GM18502 (cell line): ENCODE data around the gene HS3ST4.

ENCODE experiments used
- ATAC-seq: cut with Tn5 transposase; IDR thresholded peaks from one replicate; pipeline ENCODE4 v1.9.1; 2021; ENCODE audit warnings: mild to moderate bottlenecking; ENCODE audit not compliant: unreplicated experiment, poor library complexity

The HS3ST4 gene

GRCh38 chr16:25691519-25692091 is at the start of gene HS3ST4:
TSS of gene HS3ST4 (plus strand) at chr16:25691959.
- no peak for ATAC-seq

- ATAC-seq = no peak
Observed at GRCh38 chr16:25643633-25644032, 48.1 kb upstream of the HS3ST4 start.

GRCh38 chr16:25656639-25657038 is 35.1 kb upstream of the HS3ST4 start:
- ATAC-seq = no peak

GRCh38 chr16:25676820-25677219 is 14.9 kb upstream of the HS3ST4 start:
- ATAC-seq = no peak

- no peak for ATAC-seq
Observed at GRCh38 chr16:25679511-25679910, 12.2 kb upstream of the HS3ST4 start.

GRCh38 chr16:25689137-25689836 is 2.5 kb upstream of the HS3ST4 start:
- no peak for ATAC-seq

GRCh38 chr16:25690552-25691143 is 1.1 kb upstream of the HS3ST4 start:
- ATAC-seq = no peak

GRCh38 chr16:25692351-25692741 is 587 bp downstream of the HS3ST4 start:
- no peak for ATAC-seq

- no peak for ATAC-seq
Observed at GRCh38 chr16:25692742-25693508, 1.2 kb downstream of the HS3ST4 start.

- ATAC-seq = no peak
Observed at GRCh38 chr16:25693631-25694030, 1.9 kb downstream of the HS3ST4 start.

- ATAC-seq = no peak
Observed at GRCh38 chr16:25699069-25699468, 7.3 kb downstream of the HS3ST4 start.

- ATAC-seq = no peak
Observed at GRCh38 chr16:25700547-25700946, 8.8 kb downstream of the HS3ST4 start.

- ATAC-seq = no peak
Observed at GRCh38 chr16:25707553-25707952, 15.8 kb downstream of the HS3ST4 start.

- no peak for ATAC-seq
Observed at GRCh38 chr16:25707982-25708583, 16.3 kb downstream of the HS3ST4 start.

GRCh38 chr16:25709213-25709612 is 17.5 kb downstream of the HS3ST4 start:
- ATAC-seq = no peak

- no peak for ATAC-seq
Observed at GRCh38 chr16:25713785-25714570, 22.2 kb downstream of the HS3ST4 start.

GRCh38 chr16:25716186-25716585 is 24.4 kb downstream of the HS3ST4 start:
- no peak for ATAC-seq

- no peak for ATAC-seq
Observed at GRCh38 chr16:25721439-25721838, 29.7 kb downstream of the HS3ST4 start.

GRCh38 chr16:25726430-25727098 is 34.8 kb downstream of the HS3ST4 start:
- ATAC-seq = no peak
